H1 (cell line): ENCODE data around the gene ATP9B. TPM values are rescaled to one million over a fixed set of nuclear protein-coding genes. Genes with fewer than 3 reads are reported as not detected.

Experiments used
- EGR1 ChIP-seq: IDR thresholded peaks from 2 replicates; pipeline ENCODE4 v1.6.1; 2011; ENCODE audit warnings: low read depth, low read length, borderline replicate concordance
- GABPA ChIP-seq: IDR thresholded peaks from 2 replicates; pipeline ENCODE4 v1.6.1; 2011; ENCODE audit warnings: mild to moderate bottlenecking, low read length, moderate library complexity, borderline replicate concordance; ENCODE audit not compliant: insufficient read depth
- polyA plus RNA-seq, 7 experiments: library from polyadenylated mRNA; depleted of rRNA in 3 of 7; stranded (reverse) in 5 of 7; unstranded in 2 of 7; fragments of >200 nt in 5 of 7; fragments of 200-250 nt in 2 of 7; gene quantifications; 1 replicate in 5 of 7; 2 replicates in 1 of 7; 4 replicates in 1 of 7; pipeline versions ENCODE4 v1.2.1 to v1.2.3, GENCODE V29; 2011 to 2013; ENCODE audit warnings: missing spikeins in 2 of 7, mixed read lengths in 2 of 7
- total RNA-seq: library from RNA; stranded (reverse); fragmentation: NEBNext Ultra II Directional; extraction: Animal tissue kit (Norgen Biotek cat#: 25700); gene quantifications from 2 replicates; pipeline ENCODE4 v1.2.1, GENCODE V29; 2021
- TF ChIP-seq, protein P1 (sequence below): IDR thresholded peaks from 2 replicates; pipeline ENCODE4 v1.6.1; 2011; ENCODE audit warnings: low read depth, mild to moderate bottlenecking, low read length; ENCODE audit not compliant: insufficient read depth

The ATP9B gene
- total and polyA plus RNA-seq, 2 of the 8 experiments (the other 6 are each of a cell fraction or from before 2014, with no cell fraction given), result 15.1 to 21.7 TPM

DNA sequence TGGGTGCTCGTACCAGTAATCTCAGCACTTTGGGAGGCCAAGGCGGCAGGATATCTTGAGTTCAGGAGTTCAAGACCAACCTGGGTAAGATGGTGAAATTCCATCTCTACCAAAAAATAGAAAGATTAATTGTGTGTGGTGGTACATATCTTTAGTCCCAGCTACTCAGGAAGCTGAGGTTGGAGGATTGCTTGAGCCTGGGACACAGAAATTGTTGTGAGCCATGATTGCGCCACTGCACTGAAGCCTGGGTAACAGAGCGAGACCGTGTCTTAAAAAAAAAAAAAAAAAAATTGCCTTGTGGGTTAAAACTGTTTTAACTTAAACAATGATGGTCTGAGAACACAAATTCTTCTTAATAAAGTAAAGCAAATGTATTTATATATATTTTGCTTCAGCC lies 49.6 kb downstream of the ATP9B start (continued):
- TF ChIP-seq, protein P1, sequence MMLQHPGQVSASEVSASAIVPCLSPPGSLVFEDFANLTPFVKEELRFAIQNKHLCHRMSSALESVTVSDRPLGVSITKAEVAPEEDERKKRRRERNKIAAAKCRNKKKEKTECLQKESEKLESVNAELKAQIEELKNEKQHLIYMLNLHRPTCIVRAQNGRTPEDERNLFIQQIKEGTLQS, result no peak
- no peak for TF ChIP-seq GABPA
- no peak for TF ChIP-seq EGR1
